C4-2B (cell line): ENCODE measurements around the gene IQGAP2.

Source experiments
- CTCF ChIP-seq: fragments of 450-650 bp; conservative IDR thresholded peaks from 2 replicates; pipeline ENCODE4 v1.5.1; 2017; ENCODE audit warnings: mild to moderate bottlenecking
- ZFX ChIP-seq: fragments of 450-650 bp; IDR thresholded peaks from 2 replicates; pipeline ENCODE4 v1.6.1; 2017

DNA sequence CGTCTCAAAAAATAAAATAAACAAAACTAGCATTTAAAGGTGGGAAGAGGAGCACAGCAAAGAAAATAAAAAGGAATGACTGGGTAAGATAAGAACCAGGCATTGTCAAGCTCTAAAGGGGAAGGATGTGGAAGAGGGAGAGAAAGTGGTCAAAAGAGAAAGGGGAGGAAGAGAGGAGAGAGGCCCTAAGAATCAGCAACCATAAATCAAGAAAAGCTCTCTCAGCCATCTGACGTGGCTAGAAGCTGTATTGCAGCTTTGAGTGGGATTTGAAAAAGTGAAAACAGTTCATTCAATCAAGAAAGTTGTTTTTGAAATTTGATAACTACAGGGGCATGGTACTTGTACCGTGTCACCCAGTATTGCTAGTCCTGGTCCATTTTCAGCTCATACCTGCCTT is 267.4 kb downstream of the IQGAP2 start:
- TF ChIP-seq CTCF, result no peak
- TF ChIP-seq ZFX, result no peak
